ENCODE results near the gene SNX22.

The SNX22 gene

DNA sequence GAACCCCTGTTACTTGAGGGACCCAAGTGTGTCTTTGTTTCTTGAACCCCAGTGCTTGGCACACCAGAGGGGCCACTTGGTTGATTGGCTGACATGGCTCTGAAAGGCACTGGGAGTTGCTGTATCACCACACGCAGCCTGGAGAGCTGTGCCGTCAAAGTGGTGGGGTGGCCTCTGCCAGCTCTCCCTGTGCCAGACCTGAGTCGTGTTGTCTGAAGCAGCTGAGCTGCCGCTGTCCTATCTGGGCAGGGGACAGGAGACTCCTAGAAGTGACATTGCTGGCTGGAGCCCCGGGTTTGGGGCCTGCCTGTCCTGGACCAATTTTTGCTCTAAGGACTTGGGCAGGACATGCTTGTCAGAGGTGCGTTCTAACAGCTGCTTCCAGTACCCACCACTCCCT is 5.5 kb upstream of the SNX22 start:
- no peak overlapping the region for H3K4me3 ChIP-seq (ENCODE audit: low read depth, low read length)
- TF ChIP-seq, protein P1, sequence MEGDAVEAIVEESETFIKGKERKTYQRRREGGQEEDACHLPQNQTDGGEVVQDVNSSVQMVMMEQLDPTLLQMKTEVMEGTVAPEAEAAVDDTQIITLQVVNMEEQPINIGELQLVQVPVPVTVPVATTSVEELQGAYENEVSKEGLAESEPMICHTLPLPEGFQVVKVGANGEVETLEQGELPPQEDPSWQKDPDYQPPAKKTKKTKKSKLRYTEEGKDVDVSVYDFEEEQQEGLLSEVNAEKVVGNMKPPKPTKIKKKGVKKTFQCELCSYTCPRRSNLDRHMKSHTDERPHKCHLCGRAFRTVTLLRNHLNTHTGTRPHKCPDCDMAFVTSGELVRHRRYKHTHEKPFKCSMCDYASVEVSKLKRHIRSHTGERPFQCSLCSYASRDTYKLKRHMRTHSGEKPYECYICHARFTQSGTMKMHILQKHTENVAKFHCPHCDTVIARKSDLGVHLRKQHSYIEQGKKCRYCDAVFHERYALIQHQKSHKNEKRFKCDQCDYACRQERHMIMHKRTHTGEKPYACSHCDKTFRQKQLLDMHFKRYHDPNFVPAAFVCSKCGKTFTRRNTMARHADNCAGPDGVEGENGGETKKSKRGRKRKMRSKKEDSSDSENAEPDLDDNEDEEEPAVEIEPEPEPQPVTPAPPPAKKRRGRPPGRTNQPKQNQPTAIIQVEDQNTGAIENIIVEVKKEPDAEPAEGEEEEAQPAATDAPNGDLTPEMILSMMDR (IDR thresholded peaks at IDR 0.05; ENCODE audit: insufficient read depth, low read length, missing control alignments) = no peak
- POLR2A ChIA-PET = interaction anchor here (1.2 kb wide), 1 partner anchor 15 kb away, joined by 3 read pairs; no protein-coding TSS in a partner anchor
- no peak for DNase-seq (ENCODE audit: low read depth, low spot score)
- CTCF ChIA-PET = interaction anchor here (1.8 to 5.8 kb wide), 3 partner anchors 8 to 12 kb away, joined by 7 to 32 read pairs (median 27); no protein-coding TSS in a partner anchor

DNA sequence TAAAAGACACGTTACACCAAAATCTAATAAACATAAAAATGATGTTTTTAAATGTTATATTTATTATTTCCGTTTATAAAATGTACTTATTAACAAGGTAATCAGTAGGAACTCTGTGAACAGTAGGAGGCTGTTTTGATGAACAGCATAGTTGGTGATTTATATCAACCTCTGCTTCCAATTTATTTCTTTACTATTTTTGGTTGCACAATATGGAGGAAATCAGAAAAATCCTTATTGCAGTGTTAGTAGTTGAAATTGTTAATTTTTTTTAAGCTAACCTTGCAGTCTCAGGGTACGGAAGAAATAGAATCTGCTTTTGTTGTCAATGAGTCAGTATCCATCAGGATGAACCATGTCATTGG is 5.0 kb upstream of the SNX22 start:
- TF ChIP-seq, protein P1 (IDR thresholded peaks at IDR 0.05; ENCODE audit: insufficient read depth, low read length, missing control alignments) = no peak
- CTCF ChIA-PET = interaction anchor here (0.7 to 5.8 kb wide), 4 partner anchors 11 to 397 kb away, joined by 3 to 27 read pairs (median 5); no protein-coding TSS in a partner anchor
- POLR2A ChIA-PET = interaction anchor here (0.8 to 1.2 kb wide), 2 partner anchors 11 to 15 kb away, joined by 3 read pairs; no protein-coding TSS in a partner anchor
- no peak overlapping the region for H3K4me3 ChIP-seq (ENCODE audit: low read depth, low read length)
- no peak for DNase-seq (ENCODE audit: low read depth, low spot score)

DNA sequence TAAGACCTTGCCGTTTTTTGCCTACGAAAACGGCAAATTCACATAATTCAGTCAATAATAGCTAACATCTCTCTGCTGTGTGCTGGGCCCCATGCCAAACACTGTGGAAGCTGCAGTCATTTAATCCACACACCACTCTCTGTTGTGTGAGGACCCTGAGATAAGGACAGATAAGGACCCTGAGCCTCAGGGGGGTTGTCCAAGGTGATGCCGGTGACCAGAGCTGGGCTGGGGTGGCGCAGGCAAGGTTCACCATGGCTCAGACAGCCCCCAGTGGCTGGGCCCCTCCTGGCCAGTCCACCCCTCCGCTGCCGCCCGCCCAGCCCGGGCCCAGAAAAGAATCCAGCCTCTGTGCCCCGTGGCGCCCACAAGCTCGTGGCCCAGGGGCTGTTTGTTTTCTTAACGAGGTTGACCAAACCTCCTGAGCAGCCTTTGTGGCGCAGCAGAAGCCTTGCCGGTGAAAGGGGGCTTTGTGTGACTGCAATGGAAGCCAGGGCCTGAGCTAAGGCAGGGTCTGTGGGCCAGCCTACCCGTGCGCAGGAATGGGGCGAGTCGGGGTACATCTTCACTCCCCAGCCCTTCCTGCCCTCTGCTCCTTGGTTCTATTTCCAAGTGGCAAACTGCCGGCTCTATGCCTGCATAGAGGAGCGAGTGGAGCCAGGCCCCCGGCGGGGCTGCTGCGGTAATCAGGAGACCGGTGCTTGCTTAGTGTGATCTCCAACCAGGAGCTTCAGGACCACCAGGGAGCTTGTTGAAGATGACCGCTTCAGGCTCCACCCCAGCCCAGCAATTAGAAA is 4.4 kb upstream of the SNX22 start:
- ChIA-PET POLR2A (interaction anchor here (0.8 to 1.2 kb wide), 2 partner anchors 10 to 16 kb away, joined by 3 read pairs; no protein-coding TSS in a partner anchor), CTCF (interaction anchor here (0.7 to 5.8 kb wide), 4 partner anchors 11 to 397 kb away, joined by 3 to 27 read pairs (median 5); no protein-coding TSS in a partner anchor)
- H3K4me3 ChIP-seq (ENCODE audit: low read depth, low read length) = no peak overlapping the region
- TF ChIP-seq, protein P1 (IDR thresholded peaks at IDR 0.05; ENCODE audit: insufficient read depth, low read length, missing control alignments) = no peak
- no peak for DNase-seq (ENCODE audit: low read depth, low spot score)

DNA sequence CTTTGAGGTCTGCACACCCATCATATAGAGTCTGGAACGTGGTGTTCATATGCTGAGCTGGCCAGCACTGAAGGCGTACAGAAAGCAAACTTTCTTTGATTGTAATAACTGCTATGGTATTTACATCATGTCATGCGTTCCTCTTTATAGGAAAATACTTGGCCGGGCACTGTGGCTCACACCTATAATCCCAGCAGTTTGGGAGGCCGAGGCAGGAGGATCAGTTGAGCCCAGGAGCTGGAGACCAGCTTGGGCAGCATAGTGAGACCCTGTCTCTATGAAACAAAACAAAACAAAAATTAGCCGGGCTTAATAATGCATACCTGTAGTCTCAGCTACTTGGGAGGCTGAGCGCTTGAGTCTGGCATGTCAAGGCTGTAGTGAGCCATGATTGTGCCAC is 3.4 kb upstream of the SNX22 start:
- ChIA-PET CTCF (interaction anchor here (5.8 kb wide), 1 partner anchor 9 kb away, joined by 27 read pairs; no protein-coding TSS in a partner anchor), POLR2A (no interaction called here)
- TF ChIP-seq, protein P1 (IDR thresholded peaks at IDR 0.05; ENCODE audit: insufficient read depth, low read length, missing control alignments) = no peak
- H3K4me3 ChIP-seq (ENCODE audit: low read depth, low read length) = no peak overlapping the region
- no peak for DNase-seq (ENCODE audit: low read depth, low spot score)

DNA sequence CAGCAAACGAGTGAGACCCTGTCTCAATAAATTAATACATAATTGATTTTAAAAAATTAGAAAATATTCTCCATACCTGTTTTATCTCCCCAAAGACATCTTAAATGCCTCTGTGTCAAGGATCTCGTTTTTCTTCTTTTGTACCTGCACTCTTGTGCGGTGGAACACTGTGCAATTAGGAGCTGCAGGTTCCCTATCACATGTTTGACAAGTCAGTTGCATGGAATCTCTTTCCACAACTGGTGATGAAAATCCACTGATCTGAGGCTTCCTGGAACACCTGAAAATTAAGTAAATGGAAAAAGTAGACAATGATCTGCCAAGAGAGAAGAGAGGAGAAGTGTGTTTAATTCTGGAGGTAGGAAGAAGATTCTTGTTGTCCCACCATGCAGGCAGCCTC is 3.0 kb upstream of the SNX22 start:
- CTCF ChIA-PET = interaction anchor here (0.9 to 5.8 kb wide), 2 partner anchors 9 to 438 kb away, joined by 3 to 27 read pairs; no protein-coding TSS in a partner anchor
- POLR2A ChIA-PET = no interaction called here
- H3K4me3 ChIP-seq (ENCODE audit: low read depth, low read length) = no peak overlapping the region
- TF ChIP-seq, protein P1 (IDR thresholded peaks at IDR 0.05; ENCODE audit: insufficient read depth, low read length, missing control alignments) = no peak
- no peak for DNase-seq (ENCODE audit: low read depth, low spot score)

DNA sequence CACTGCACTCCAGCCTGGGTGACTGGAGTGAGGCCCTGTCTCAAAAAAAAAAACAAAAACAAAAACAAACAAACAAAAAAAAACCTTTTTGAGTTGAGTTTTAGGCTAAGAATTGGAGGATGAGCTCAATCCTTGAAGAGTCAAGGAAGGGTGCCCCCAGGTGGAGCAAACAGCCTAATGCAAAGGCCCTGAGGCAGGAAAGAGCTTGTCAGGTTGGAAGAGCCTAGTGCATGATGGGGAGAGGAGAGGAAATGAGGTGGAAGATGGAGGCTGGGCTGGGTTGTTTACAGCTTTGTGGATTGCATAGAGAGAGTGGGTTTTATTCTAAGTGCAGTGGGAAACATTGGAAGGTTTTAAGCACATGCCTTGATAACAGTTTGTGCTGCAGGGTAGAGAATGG is 2.1 kb upstream of the SNX22 start:
- ChIA-PET POLR2A (interaction anchor here (1.4 kb wide), 1 partner anchor 14 kb away, joined by 4 read pairs; the partner anchor contains the start of gene PPIB), CTCF (interaction anchor here (0.9 to 5.8 kb wide), 5 partner anchors 8 to 539 kb away, joined by 3 to 27 read pairs (median 5); no protein-coding TSS in a partner anchor)
- H3K4me3 ChIP-seq (ENCODE audit: low read depth, low read length) = no peak overlapping the region
- TF ChIP-seq, protein P1 (IDR thresholded peaks at IDR 0.05; ENCODE audit: insufficient read depth, low read length, missing control alignments) = no peak
- DNase-seq (ENCODE audit: low read depth, low spot score) = no peak
